WTC11 (cell line): ENCODE data around the gene RPS6KC1. TPM values are rescaled to one million over a fixed set of nuclear protein-coding genes. Genes with fewer than 3 reads are reported as not detected.
"Not testable (repeated sequence)": the region's sequence is repeated elsewhere in the genome, so short reads cannot be mapped to it uniquely, and the experiment has no call there.

ENCODE experiments used
- ATAC-seq: fragments of 200-7000 bp; cut with Tn5 transposase; 2 replicates; pipeline ENCODE4 v1.10.0; 2021; ENCODE audit warnings: mild to moderate bottlenecking, moderate library complexity
- CTCF ChIA-PET: fragments of 300-600 bp; sonication (Branson Sonifier 250); formaldehyde crosslinking; loops from one replicate; lab custom pipeline; 2021; ENCODE audit warnings: antibody characterized with exemption; lab: Charles Lee
- POLR2A ChIA-PET: fragments of 350-600 bp; sonication (Branson Sonifier 250); formaldehyde crosslinking; loops from one replicate; lab custom pipeline; 2021; ENCODE audit warnings: antibody characterized with exemption; lab: Charles Lee
- DNase-seq: peaks from one replicate; pipeline ENCODE4 v3.0.0; 2021; ENCODE audit warnings: low spot score
- H3K27ac Mint-ChIP-seq: 2 replicates; pipeline ENCODE4 v1.8.0; 2021; ENCODE audit warnings: mixed read lengths
- H3K27me3 Mint-ChIP-seq: 2 replicates; pipeline ENCODE4 v1.8.0; 2021; ENCODE audit warnings: low read depth, mild to moderate bottlenecking, moderate library complexity, mixed read lengths
- H3K36me3 Mint-ChIP-seq: 2 replicates; pipeline ENCODE4 v1.8.0; 2021; ENCODE audit warnings: mixed read lengths
- H3K4me1 Mint-ChIP-seq: 2 replicates; pipeline ENCODE4 v1.8.0; 2022; ENCODE audit warnings: mixed read lengths
- H3K4me3 Mint-ChIP-seq: 2 replicates; pipeline ENCODE4 v1.8.0; 2021; ENCODE audit warnings: mild to moderate bottlenecking, moderate library complexity, mixed read lengths
- H3K9me3 Mint-ChIP-seq: 2 replicates; pipeline ENCODE4 v1.8.0; 2021; ENCODE audit warnings: mixed read lengths
- CBFB ChIP-seq: sonication (generic); formaldehyde crosslinking; IDR thresholded peaks from 2 replicates; pipeline ENCODE4 v1.8.1; 2022; ENCODE audit warnings: mild to moderate bottlenecking, low read depth, missing genetic modification reagents
- IRF2 ChIP-seq: sonication (generic); formaldehyde crosslinking; IDR thresholded peaks from 2 replicates; pipeline ENCODE4 v1.8.0; 2022; ENCODE audit warnings: low read depth, missing genetic modification reagents, borderline replicate concordance
- JAZF1 ChIP-seq: fragments of 250-450 bp; sonication (Bioruptor Pico); IDR thresholded peaks from 2 replicates; pipeline ENCODE4 v1.9.0; 2021; ENCODE audit warnings: moderate library complexity, mild to moderate bottlenecking, inconsistent platforms
- NFYB ChIP-seq: sonication (generic); formaldehyde crosslinking; conservative IDR thresholded peaks from 2 replicates; pipeline ENCODE4 v1.8.0; 2022; ENCODE audit warnings: low read depth, missing genetic modification reagents
- OVOL2 ChIP-seq: fragments of 250-450 bp; sonication (Bioruptor Pico); IDR thresholded peaks from 2 replicates; pipeline ENCODE4 v1.9.0; 2021; ENCODE audit warnings: mild to moderate bottlenecking, borderline replicate concordance
- ZNF138 ChIP-seq: sonication (generic); formaldehyde crosslinking; conservative IDR thresholded peaks from 2 replicates; pipeline ENCODE4 v1.8.1; 2022; ENCODE audit warnings: mild to moderate bottlenecking, moderate library complexity, missing genetic modification reagents
- ZNF416 ChIP-seq: fragments of 250-450 bp; sonication (Bioruptor Pico); IDR thresholded peaks from 2 replicates; pipeline ENCODE4 v1.9.0; 2021; ENCODE audit warnings: mild to moderate bottlenecking, inconsistent platforms
- total RNA-seq: library from RNA; stranded (reverse); gene quantifications from 3 replicates; pipeline ENCODE4 v1.2.3, GENCODE V29; 2021
- TF ChIP-seq, protein P1 (sequence below): fragments of 250-450 bp; sonication (Bioruptor Pico); IDR thresholded peaks from 2 replicates; pipeline ENCODE4 v1.9.0; 2021; ENCODE audit warnings: mild to moderate bottlenecking, borderline replicate concordance
- TF ChIP-seq, protein P2 (sequence below): fragments of 250-450 bp; sonication (Bioruptor Pico); IDR thresholded peaks from 2 replicates; pipeline ENCODE4 v1.9.0; 2021; ENCODE audit warnings: mild to moderate bottlenecking
- TF ChIP-seq, protein P3 (sequence below): sonication (generic); formaldehyde crosslinking; IDR thresholded peaks from 2 replicates; pipeline ENCODE4 v1.8.0; 2022; ENCODE audit warnings: missing genetic modification reagents
- TF ChIP-seq, protein P4 (sequence below): sonication (generic); formaldehyde crosslinking; IDR thresholded peaks from 2 replicates; pipeline ENCODE4 v1.8.1; 2023; ENCODE audit warnings: mild to moderate bottlenecking, missing genetic modification reagents, moderate library complexity
- TF ChIP-seq, protein P5 (sequence below): sonication (generic); formaldehyde crosslinking; IDR thresholded peaks from 2 replicates; pipeline ENCODE4 v1.8.1; 2023; ENCODE audit warnings: mild to moderate bottlenecking, moderate library complexity, missing genetic modification reagents
- TF ChIP-seq, protein P6 (sequence below): fragments of 250-450 bp; sonication (Bioruptor Pico); IDR thresholded peaks from 2 replicates; pipeline ENCODE4 v2.1.2; 2022; ENCODE audit warnings: mild to moderate bottlenecking, moderate library complexity
- TF ChIP-seq, protein P7 (sequence below): sonication (generic); formaldehyde crosslinking; IDR thresholded peaks from 2 replicates; pipeline ENCODE4 v1.8.0; 2022; ENCODE audit warnings: mild to moderate bottlenecking, missing genetic modification reagents

Gene RPS6KC1
- total RNA-seq, 1 experiment from 2014 or later = 17.4 TPM

DNA sequence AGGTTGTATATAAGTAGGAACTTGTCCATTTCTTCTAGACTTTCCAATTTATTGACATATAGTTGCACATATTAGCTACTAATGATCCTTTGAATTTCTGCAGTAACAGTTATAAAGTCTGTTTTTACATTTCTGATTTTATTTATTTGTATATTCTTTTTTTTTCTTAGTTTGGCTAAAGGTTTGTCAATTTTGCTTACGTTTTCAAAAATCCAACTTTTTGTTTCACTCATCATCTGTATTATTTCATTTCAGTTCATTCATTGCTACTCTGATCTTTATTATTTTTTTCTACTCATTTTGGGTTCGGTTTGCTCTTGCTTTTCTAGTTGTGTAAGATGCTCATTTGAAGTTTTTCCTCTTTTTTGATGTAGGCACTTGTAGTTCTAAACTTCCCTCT, 97.9 kb downstream of the RPS6KC1 start (continued):
- TF ChIP-seq, protein P1, sequence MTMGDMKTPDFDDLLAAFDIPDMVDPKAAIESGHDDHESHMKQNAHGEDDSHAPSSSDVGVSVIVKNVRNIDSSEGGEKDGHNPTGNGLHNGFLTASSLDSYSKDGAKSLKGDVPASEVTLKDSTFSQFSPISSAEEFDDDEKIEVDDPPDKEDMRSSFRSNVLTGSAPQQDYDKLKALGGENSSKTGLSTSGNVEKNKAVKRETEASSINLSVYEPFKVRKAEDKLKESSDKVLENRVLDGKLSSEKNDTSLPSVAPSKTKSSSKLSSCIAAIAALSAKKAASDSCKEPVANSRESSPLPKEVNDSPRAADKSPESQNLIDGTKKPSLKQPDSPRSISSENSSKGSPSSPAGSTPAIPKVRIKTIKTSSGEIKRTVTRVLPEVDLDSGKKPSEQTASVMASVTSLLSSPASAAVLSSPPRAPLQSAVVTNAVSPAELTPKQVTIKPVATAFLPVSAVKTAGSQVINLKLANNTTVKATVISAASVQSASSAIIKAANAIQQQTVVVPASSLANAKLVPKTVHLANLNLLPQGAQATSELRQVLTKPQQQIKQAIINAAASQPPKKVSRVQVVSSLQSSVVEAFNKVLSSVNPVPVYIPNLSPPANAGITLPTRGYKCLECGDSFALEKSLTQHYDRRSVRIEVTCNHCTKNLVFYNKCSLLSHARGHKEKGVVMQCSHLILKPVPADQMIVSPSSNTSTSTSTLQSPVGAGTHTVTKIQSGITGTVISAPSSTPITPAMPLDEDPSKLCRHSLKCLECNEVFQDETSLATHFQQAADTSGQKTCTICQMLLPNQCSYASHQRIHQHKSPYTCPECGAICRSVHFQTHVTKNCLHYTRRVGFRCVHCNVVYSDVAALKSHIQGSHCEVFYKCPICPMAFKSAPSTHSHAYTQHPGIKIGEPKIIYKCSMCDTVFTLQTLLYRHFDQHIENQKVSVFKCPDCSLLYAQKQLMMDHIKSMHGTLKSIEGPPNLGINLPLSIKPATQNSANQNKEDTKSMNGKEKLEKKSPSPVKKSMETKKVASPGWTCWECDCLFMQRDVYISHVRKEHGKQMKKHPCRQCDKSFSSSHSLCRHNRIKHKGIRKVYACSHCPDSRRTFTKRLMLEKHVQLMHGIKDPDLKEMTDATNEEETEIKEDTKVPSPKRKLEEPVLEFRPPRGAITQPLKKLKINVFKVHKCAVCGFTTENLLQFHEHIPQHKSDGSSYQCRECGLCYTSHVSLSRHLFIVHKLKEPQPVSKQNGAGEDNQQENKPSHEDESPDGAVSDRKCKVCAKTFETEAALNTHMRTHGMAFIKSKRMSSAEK (CRISPR knock-in tag) = no peak
- TF ChIP-seq, protein P2, sequence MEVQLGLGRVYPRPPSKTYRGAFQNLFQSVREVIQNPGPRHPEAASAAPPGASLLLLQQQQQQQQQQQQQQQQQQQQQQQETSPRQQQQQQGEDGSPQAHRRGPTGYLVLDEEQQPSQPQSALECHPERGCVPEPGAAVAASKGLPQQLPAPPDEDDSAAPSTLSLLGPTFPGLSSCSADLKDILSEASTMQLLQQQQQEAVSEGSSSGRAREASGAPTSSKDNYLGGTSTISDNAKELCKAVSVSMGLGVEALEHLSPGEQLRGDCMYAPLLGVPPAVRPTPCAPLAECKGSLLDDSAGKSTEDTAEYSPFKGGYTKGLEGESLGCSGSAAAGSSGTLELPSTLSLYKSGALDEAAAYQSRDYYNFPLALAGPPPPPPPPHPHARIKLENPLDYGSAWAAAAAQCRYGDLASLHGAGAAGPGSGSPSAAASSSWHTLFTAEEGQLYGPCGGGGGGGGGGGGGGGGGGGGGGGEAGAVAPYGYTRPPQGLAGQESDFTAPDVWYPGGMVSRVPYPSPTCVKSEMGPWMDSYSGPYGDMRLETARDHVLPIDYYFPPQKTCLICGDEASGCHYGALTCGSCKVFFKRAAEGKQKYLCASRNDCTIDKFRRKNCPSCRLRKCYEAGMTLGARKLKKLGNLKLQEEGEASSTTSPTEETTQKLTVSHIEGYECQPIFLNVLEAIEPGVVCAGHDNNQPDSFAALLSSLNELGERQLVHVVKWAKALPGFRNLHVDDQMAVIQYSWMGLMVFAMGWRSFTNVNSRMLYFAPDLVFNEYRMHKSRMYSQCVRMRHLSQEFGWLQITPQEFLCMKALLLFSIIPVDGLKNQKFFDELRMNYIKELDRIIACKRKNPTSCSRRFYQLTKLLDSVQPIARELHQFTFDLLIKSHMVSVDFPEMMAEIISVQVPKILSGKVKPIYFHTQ (CRISPR knock-in tag) = no peak
- no peak for TF ChIP-seq IRF2 (CRISPR knock-in tag)

DNA sequence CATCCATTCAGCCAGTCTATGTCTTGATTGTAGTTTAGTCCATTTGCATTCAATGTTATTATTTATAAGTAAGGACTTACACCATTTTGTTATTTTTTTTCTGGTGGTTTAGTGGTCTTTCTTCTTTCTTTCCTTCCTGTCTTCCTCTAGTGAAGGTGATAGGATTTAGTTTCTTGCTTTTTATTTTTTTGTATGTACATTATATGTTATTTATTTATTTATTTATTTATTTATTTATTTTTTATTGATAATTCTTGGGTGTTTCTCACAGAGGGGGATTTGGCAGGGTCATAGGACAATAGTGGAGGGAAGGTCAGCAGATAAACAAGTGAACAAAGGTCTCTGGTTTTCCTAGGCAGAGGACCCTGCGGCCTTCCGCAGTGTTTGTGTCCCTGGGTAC, 99.0 kb downstream of the RPS6KC1 start:
- ATAC-seq, CTCF ChIA-PET, H3K4me3 Mint-ChIP-seq, DNase-seq, H3K27me3 Mint-ChIP-seq, POLR2A ChIA-PET, H3K4me1 Mint-ChIP-seq, H3K27ac Mint-ChIP-seq: not testable (repeated sequence)
- Mint-ChIP-seq H3K36me3 (peaks cover 22% of the 10 kb centered on the region), H3K9me3 (peaks cover 31% of the 10 kb centered on the region)

DNA sequence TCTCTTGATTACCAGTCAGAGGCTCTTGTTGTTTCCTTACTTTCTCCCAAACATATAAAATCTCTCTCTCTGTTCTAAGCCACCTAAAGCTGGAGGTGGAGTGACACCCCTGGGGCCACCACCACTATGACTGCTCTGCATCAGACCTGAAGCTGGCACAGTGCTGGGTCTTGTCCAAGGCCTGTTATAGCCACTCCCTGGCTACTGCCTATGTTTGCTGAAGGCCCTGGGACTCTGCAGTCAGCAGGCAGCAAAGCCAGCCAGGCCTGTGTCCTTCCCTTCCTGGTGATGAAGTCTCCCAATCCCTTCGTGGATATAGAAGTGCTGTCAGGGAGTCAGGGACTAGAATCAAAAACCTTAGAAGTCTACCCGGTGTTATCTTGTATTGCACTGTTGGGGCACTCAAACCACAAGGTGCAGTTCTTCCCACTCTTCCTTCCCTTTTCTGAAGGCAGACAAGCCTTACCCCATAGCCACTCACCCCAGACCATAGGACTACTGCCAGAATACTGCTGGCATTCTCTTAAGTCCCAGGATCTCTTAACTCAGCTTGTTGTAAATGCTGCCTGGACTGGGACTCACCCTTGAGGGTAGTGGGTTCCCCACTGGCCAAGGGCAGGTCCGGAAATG, 103.1 kb downstream of the RPS6KC1 start:
- ChIA-PET CTCF (no interaction called here), POLR2A (no interaction called here)
- no peaks in the 10 kb centered on the region for H3K27me3 Mint-ChIP-seq
- peaks cover 20% of the 10 kb centered on the region for H3K9me3 Mint-ChIP-seq
- no peak overlapping the region; the same call in 1 of the 2 replicates for H3K27ac Mint-ChIP-seq
- peaks cover 20% of the 10 kb centered on the region for H3K36me3 Mint-ChIP-seq
- ATAC-seq (no peak), DNase-seq (no peak)
- no peaks in the 10 kb centered on the region for H3K4me1 Mint-ChIP-seq
- no peak overlapping the region for H3K4me3 Mint-ChIP-seq
- TF ChIP-seq, protein P3, sequence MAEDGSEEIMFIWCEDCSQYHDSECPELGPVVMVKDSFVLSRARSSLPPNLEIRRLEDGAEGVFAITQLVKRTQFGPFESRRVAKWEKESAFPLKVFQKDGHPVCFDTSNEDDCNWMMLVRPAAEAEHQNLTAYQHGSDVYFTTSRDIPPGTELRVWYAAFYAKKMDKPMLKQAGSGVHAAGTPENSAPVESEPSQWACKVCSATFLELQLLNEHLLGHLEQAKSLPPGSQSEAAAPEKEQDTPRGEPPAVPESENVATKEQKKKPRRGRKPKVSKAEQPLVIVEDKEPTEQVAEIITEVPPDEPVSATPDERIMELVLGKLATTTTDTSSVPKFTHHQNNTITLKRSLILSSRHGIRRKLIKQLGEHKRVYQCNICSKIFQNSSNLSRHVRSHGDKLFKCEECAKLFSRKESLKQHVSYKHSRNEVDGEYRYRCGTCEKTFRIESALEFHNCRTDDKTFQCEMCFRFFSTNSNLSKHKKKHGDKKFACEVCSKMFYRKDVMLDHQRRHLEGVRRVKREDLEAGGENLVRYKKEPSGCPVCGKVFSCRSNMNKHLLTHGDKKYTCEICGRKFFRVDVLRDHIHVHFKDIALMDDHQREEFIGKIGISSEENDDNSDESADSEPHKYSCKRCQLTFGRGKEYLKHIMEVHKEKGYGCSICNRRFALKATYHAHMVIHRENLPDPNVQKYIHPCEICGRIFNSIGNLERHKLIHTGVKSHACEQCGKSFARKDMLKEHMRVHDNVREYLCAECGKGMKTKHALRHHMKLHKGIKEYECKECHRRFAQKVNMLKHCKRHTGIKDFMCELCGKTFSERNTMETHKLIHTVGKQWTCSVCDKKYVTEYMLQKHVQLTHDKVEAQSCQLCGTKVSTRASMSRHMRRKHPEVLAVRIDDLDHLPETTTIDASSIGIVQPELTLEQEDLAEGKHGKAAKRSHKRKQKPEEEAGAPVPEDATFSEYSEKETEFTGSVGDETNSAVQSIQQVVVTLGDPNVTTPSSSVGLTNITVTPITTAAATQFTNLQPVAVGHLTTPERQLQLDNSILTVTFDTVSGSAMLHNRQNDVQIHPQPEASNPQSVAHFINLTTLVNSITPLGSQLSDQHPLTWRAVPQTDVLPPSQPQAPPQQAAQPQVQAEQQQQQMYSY (CRISPR knock-in tag) = no peak
- TF ChIP-seq ZNF416 (CRISPR knock-in tag) (no peak), JAZF1 (no peak), CBFB (CRISPR knock-in tag) (no peak), NFYB (no peak), OVOL2 (no peak), ZNF138 (CRISPR knock-in tag) (no peak)
- TF ChIP-seq, protein P4, sequence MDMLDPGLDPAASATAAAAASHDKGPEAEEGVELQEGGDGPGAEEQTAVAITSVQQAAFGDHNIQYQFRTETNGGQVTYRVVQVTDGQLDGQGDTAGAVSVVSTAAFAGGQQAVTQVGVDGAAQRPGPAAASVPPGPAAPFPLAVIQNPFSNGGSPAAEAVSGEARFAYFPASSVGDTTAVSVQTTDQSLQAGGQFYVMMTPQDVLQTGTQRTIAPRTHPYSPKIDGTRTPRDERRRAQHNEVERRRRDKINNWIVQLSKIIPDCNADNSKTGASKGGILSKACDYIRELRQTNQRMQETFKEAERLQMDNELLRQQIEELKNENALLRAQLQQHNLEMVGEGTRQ (CRISPR knock-in tag) = no peak
- TF ChIP-seq, protein P5, sequence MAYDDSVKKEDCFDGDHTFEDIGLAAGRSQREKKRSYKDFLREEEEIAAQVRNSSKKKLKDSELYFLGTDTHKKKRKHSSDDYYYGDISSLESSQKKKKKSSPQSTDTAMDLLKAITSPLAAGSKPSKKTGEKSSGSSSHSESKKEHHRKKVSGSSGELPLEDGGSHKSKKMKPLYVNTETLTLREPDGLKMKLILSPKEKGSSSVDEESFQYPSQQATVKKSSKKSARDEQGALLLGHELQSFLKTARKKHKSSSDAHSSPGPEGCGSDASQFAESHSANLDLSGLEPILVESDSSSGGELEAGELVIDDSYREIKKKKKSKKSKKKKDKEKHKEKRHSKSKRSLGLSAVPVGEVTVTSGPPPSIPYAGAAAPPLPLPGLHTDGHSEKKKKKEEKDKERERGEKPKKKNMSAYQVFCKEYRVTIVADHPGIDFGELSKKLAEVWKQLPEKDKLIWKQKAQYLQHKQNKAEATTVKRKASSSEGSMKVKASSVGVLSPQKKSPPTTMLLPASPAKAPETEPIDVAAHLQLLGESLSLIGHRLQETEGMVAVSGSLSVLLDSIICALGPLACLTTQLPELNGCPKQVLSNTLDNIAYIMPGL (CRISPR knock-in tag) = no peak
- TF ChIP-seq, protein P6, sequence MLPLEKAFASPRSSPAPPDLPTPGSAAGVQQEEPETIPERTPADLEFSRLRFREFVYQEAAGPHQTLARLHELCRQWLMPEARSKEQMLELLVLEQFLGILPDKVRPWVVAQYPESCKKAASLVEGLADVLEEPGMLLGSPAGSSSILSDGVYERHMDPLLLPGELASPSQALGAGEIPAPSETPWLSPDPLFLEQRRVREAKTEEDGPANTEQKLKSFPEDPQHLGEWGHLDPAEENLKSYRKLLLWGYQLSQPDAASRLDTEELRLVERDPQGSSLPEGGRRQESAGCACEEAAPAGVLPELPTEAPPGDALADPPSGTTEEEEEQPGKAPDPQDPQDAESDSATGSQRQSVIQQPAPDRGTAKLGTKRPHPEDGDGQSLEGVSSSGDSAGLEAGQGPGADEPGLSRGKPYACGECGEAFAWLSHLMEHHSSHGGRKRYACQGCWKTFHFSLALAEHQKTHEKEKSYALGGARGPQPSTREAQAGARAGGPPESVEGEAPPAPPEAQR (CRISPR knock-in tag) = no peak
- TF ChIP-seq, protein P7, sequence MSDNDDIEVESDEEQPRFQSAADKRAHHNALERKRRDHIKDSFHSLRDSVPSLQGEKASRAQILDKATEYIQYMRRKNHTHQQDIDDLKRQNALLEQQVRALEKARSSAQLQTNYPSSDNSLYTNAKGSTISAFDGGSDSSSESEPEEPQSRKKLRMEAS (CRISPR knock-in tag) = no peak
